HepG2 (cell line): ENCODE results near the gene CMTM4. TPM values are rescaled to one million over a fixed set of nuclear protein-coding genes. Genes with fewer than 3 reads are reported as not detected.

Experiments used
- DPF2 ChIP-seq: sonication (generic); formaldehyde crosslinking; IDR thresholded peaks from 2 replicates; pipeline ENCODE4 v1.4.0; 2020; ENCODE audit warnings: mild to moderate bottlenecking, low read depth, missing genetic modification reagents, borderline replicate concordance
- EP300 ChIP-seq, 3 experiments: sonication (generic) in 1 of 3; formaldehyde crosslinking in 1 of 3; IDR thresholded peaks; 2 replicates each; pipeline versions ENCODE4 v1.5.1 to v1.6.1; 2011 to 2020; ENCODE audit warnings: low read depth in 2 of 3, low read length in 2 of 3, borderline replicate concordance in 1 of 3, improper control_type of control experiment in 1 of 3, mild to moderate bottlenecking in 1 of 3, missing genetic modification reagents in 1 of 3, moderate library complexity in 1 of 3
- HOXA7 ChIP-seq: sonication (generic); formaldehyde crosslinking; IDR thresholded peaks from 2 replicates; pipeline ENCODE4 v1.8.1; 2022; ENCODE audit warnings: mild to moderate bottlenecking, missing genetic modification reagents, moderate library complexity
- ONECUT2 ChIP-seq: sonication (generic); formaldehyde crosslinking; IDR thresholded peaks from 2 replicates; pipeline ENCODE4 v1.4.0; 2020; ENCODE audit warnings: missing genetic modification reagents
- RXRB ChIP-seq: IDR thresholded peaks from 2 replicates; pipeline ENCODE4 v1.6.1; 2016; ENCODE audit warnings: borderline replicate concordance, missing genetic modification reagents, missing compliant biosample characterization
- SALL2 ChIP-seq: sonication (generic); formaldehyde crosslinking; IDR thresholded peaks from 2 replicates; pipeline ENCODE4 v1.8.1; 2023; ENCODE audit warnings: mild to moderate bottlenecking, missing genetic modification reagents, inconsistent platforms
- SAP130 ChIP-seq: IDR thresholded peaks from 2 replicates; pipeline ENCODE4 v1.6.1; 2016; ENCODE audit warnings: low read depth
- THAP9 ChIP-seq: sonication (generic); formaldehyde crosslinking; IDR thresholded peaks from 2 replicates; pipeline ENCODE4; 2020; ENCODE audit warnings: missing genetic modification reagents, mild to moderate bottlenecking, borderline replicate concordance
- TRIM22 ChIP-seq: fragments of 450-650 bp; IDR thresholded peaks from 2 replicates; pipeline ENCODE4 v1.6.1; 2017
- YEATS4 ChIP-seq: sonication (generic); formaldehyde crosslinking; IDR thresholded peaks from 2 replicates; pipeline ENCODE4 v1.4.0; 2020; ENCODE audit warnings: missing genetic modification reagents, borderline replicate concordance
- ZFP90 ChIP-seq: sonication (generic); formaldehyde crosslinking; IDR thresholded peaks from 2 replicates; pipeline ENCODE4 v1.8.0; 2022; ENCODE audit warnings: missing genetic modification reagents, mild to moderate bottlenecking, inconsistent platforms, borderline replicate concordance
- ZNF232 ChIP-seq: sonication (generic); formaldehyde crosslinking; IDR thresholded peaks from 2 replicates; pipeline ENCODE4 v1.4.0; 2020; ENCODE audit warnings: missing genetic modification reagents, borderline replicate concordance
- ZNF550 ChIP-seq: sonication (generic); formaldehyde crosslinking; IDR thresholded peaks from 2 replicates; pipeline ENCODE4 v1.4.0; 2020; ENCODE audit warnings: mild to moderate bottlenecking, missing genetic modification reagents, borderline replicate concordance
- ZNF747 ChIP-seq: sonication (generic); formaldehyde crosslinking; IDR thresholded peaks from 2 replicates; pipeline ENCODE4 v1.8.1; 2023; ENCODE audit warnings: missing genetic modification reagents, mild to moderate bottlenecking, borderline replicate concordance
- ZNF768 ChIP-seq: sonication (generic); formaldehyde crosslinking; IDR thresholded peaks from 2 replicates; pipeline ENCODE4 v1.4.0; 2020; ENCODE audit warnings: missing genetic modification reagents
- ZNF777 ChIP-seq: sonication (generic); formaldehyde crosslinking; IDR thresholded peaks from 2 replicates; pipeline ENCODE4 v1.4.0; 2020; ENCODE audit warnings: missing genetic modification reagents
- ZNF788 ChIP-seq: sonication (generic); formaldehyde crosslinking; IDR thresholded peaks from 2 replicates; pipeline ENCODE4 v1.5.0; 2020; ENCODE audit warnings: mild to moderate bottlenecking, missing genetic modification reagents, borderline replicate concordance
- ZNF841 ChIP-seq: sonication (generic); formaldehyde crosslinking; IDR thresholded peaks from 2 replicates; pipeline ENCODE4 v1.8.1; 2023; ENCODE audit warnings: missing genetic modification reagents, borderline replicate concordance
- polyA plus RNA-seq, 8 experiments: library from polyadenylated mRNA; depleted of rRNA in 3 of 8; stranded (reverse) in 7 of 8; unstranded in 1 of 8; fragments of >200 nt; fragmentation: Illumina TruSeq in 4 of 8; extraction: Trizol in 4 of 8; gene quantifications; 2 replicates each; pipeline versions ENCODE4 v1.2.1 to v1.2.3, GENCODE V29; 2011 to 2016; ENCODE audit warnings: low read depth in 4 of 8, missing spikeins in 1 of 8, mixed read lengths in 1 of 8; ENCODE audit not compliant: insufficient read depth in 1 of 8
- total RNA-seq, 5 experiments: library from RNA; depleted of rRNA; stranded (reverse); fragments of >200 nt; fragmentation: Illumina TruSeq; extraction: Trizol; gene quantifications; 2 replicates each; pipeline ENCODE4 v1.2.3, GENCODE V29; 2016; ENCODE audit warnings: low read depth in 1 of 5
- TF ChIP-seq, protein P1 (sequence below): sonication (generic); formaldehyde crosslinking; IDR thresholded peaks from 2 replicates; pipeline ENCODE4 v1.9.0; 2021; ENCODE audit warnings: missing genetic modification reagents, mild to moderate bottlenecking, borderline replicate concordance
- TF ChIP-seq, protein P2 (sequence below): sonication (generic); formaldehyde crosslinking; IDR thresholded peaks from 2 replicates; pipeline ENCODE4 v1.8.0; 2022; ENCODE audit warnings: mild to moderate bottlenecking, missing genetic modification reagents, moderate library complexity

The CMTM4 gene
- total and polyA plus RNA-seq, 2 of the 13 experiments (the other 11 are each of a cell fraction or from before 2014, with no cell fraction given), result 32.0 to 36.3 TPM

DNA sequence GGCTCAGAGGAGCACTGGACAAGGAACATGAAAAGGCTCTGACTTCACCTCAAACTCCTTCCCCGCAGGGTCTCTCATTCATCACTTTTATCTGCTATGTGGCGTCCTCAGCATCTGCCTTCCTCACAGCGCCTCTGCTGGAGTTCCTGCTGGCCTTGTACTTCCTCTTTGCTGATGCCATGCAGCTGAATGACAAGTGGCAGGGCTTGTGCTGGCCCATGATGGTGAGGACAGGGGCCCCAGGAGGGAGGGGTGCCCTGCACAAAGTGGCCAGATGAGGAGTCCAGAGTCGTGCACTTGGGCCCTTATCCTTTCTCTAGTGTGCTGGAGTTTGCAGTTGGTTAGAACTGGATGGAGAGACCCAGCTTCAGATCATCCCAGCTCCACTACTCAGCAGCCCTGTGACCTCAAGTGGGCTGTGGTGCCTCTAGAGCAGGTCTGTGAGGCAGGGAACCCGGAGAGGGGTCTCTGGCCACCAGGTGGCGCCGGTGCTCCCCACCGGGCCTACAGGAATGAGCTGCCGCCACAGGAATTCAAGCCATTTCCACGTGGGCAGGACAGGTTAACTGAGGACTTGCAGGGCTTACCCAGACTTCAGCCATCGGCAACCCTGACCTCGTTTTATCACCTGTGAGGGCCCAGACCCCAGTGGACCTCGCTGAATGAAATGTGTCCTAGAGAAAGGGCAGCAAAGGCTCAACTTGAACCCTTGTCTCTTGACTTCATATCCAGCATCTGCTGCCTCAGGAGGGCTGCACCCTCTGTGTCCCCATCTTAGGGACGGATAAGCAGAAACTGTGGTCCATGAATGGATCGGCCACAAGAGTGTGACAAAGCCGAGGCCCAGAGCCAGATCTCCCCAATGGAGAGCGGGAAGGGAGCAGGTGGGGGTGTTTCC lies 88.1 kb downstream of the CMTM4 start (continued):
- TF ChIP-seq, protein P1, sequence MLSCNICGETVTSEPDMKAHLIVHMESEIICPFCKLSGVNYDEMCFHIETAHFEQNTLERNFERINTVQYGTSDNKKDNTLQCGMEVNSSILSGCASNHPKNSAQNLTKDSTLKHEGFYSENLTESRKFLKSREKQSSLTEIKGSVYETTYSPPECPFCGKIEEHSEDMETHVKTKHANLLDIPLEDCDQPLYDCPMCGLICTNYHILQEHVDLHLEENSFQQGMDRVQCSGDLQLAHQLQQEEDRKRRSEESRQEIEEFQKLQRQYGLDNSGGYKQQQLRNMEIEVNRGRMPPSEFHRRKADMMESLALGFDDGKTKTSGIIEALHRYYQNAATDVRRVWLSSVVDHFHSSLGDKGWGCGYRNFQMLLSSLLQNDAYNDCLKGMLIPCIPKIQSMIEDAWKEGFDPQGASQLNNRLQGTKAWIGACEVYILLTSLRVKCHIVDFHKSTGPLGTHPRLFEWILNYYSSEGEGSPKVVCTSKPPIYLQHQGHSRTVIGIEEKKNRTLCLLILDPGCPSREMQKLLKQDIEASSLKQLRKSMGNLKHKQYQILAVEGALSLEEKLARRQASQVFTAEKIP (CRISPR knock-in tag), result no peak
- TF ChIP-seq HOXA7 (CRISPR knock-in tag), result no peak
- 0 out of 2 replicates have a peak, but pooled peaks have one; percentile 14 for TF ChIP-seq ONECUT2
- peak; percentile 78 for TF ChIP-seq ZFP90 (CRISPR knock-in tag)
- peak in 1 of 2 experiments; percentile 20; a peak in 2 of 4 replicates for TF ChIP-seq EP300 (IDR thresholded peaks at IDR 0.05; ENCODE audit: low read depth in 2 of 2, low read length in 2 of 2)
- TF ChIP-seq EP300 (CRISPR knock-in tag; IDR thresholded peaks at IDR 0.05; ENCODE audit: borderline replicate concordance), result peak; percentile 42; the same call in 1 of the 2 replicates
- TF ChIP-seq ZNF788 (CRISPR knock-in tag), result peak; percentile 76
- peak; percentile 58; the same call in 1 of the 2 replicates for TF ChIP-seq ZNF747 (CRISPR knock-in tag)
- TF ChIP-seq ZNF550 (CRISPR knock-in tag), result no peak
- peak; percentile 54; the same call in 1 of the 2 replicates for TF ChIP-seq ZNF768 (CRISPR knock-in tag)
- peak; percentile 98 for TF ChIP-seq RXRB (CRISPR knock-in tag)
- TF ChIP-seq YEATS4 (CRISPR knock-in tag), result peak; percentile 54; the same call in 1 of the 2 replicates
- peak; percentile 91 for TF ChIP-seq SAP130 (CRISPR knock-in tag)
- peak; percentile 88; the same call in 1 of the 2 replicates for TF ChIP-seq ZNF232
- no peak for TF ChIP-seq ZNF841 (CRISPR knock-in tag)
- TF ChIP-seq, protein P2, sequence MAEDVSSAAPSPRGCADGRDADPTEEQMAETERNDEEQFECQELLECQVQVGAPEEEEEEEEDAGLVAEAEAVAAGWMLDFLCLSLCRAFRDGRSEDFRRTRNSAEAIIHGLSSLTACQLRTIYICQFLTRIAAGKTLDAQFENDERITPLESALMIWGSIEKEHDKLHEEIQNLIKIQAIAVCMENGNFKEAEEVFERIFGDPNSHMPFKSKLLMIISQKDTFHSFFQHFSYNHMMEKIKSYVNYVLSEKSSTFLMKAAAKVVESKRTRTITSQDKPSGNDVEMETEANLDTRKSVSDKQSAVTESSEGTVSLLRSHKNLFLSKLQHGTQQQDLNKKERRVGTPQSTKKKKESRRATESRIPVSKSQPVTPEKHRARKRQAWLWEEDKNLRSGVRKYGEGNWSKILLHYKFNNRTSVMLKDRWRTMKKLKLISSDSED (CRISPR knock-in tag), result no peak
- 0 out of 2 replicates have a peak, but pooled peaks have one; percentile 25 for TF ChIP-seq DPF2 (CRISPR knock-in tag)
- TF ChIP-seq SALL2 (CRISPR knock-in tag), result peak; percentile 52; the same call in 1 of the 2 replicates
- no peak for TF ChIP-seq TRIM22
- peak; percentile 35; the same call in 1 of the 2 replicates for TF ChIP-seq ZNF777 (CRISPR knock-in tag)
- peak; percentile 61; the same call in 1 of the 2 replicates for TF ChIP-seq THAP9
